Endothelial cell of umbilical vein (primary cell): ENCODE data around the gene AMFR. TPM values are rescaled to one million over a fixed set of nuclear protein-coding genes. Genes with fewer than 3 reads are reported as not detected.

Source experiments
- BruUV-seq: library from RNA; stranded (reverse); fragments of 400-500 nt; replicated peaks from 2 replicates; lab custom pipeline; 2021; lab: Mats Ljungman, UMichigan
- CTCF ChIA-PET: fragments of 300-600, 350-600 bp; sonication (Branson Sonifier 250); formaldehyde crosslinking; loops from one replicate; lab custom pipeline; 2021; ENCODE audit warnings: antibody characterized with exemption, inconsistent platforms; lab: Charles Lee
- POLR2A ChIA-PET: fragments of 300-600, 350-600 bp; sonication (Branson Sonifier 250); formaldehyde crosslinking; loops from one replicate; lab custom pipeline; 2021; ENCODE audit warnings: antibody characterized with exemption, inconsistent platforms; lab: Charles Lee
- DNase-seq: peaks from one replicate; pipeline ENCODE4 v3.0.0-alpha.2; 2011; ENCODE audit warnings: low read depth, low spot score
- FAIRE-seq: peaks from 2 replicates; lab custom pipeline; 2011; peaks lifted over from hg19 to GRCh38; lab: Jason Lieb, UNC
- H2AFZ ChIP-seq: 2 replicates; pipeline ENCODE4 v1.6.0; 2012; ENCODE audit warnings: low read depth, low read length, control low read depth, inconsistent platforms
- H3K27ac ChIP-seq: 2 replicates; pipeline ENCODE4 v1.5.1; 2011; ENCODE audit warnings: low read depth, mild to moderate bottlenecking, control low read depth, low read length, moderate library complexity; ENCODE audit not compliant: insufficient read depth
- H3K27me3 ChIP-seq, 2 experiments: 2 replicates each; pipeline versions ENCODE4 v1.6.0 to v1.6.1; 2011; ENCODE audit warnings: low read length in 2 of 2, mixed read lengths in 1 of 2; ENCODE audit not compliant: control insufficient read depth in 2 of 2, insufficient read depth in 2 of 2
- H3K36me3 ChIP-seq, 2 experiments: 2 replicates in 1 of 2; 3 replicates in 1 of 2; pipeline ENCODE4 v1.5.1; 2011; ENCODE audit warnings: low read length in 2 of 2, mild to moderate bottlenecking in 1 of 2, moderate library complexity in 1 of 2; ENCODE audit not compliant: control insufficient read depth in 2 of 2, insufficient read depth in 2 of 2; ENCODE audit errors: extremely low read depth in 1 of 2
- H3K4me1 ChIP-seq: 3 replicates; pipeline ENCODE4 v1.5.1; 2011; ENCODE audit warnings: mild to moderate bottlenecking, low read length; ENCODE audit not compliant: control insufficient read depth, insufficient read depth; ENCODE audit errors: extremely low read depth
- H3K4me2 ChIP-seq: 2 replicates; pipeline ENCODE4 v1.6.1; 2011; ENCODE audit warnings: low read length, control low read depth, mixed read lengths; ENCODE audit not compliant: insufficient read depth
- H3K4me3 ChIP-seq, 3 experiments: fragments of 200-600 bp in 1 of 3; sonication (generic), shearing (Covaris generic) in 1 of 3; replicated peaks in 1 of 3; 2 replicates each; pipeline ENCODE4 v1.5.1; 2011 to 2016; ENCODE audit warnings: control low read depth in 3 of 3, low read length in 3 of 3, mild to moderate bottlenecking in 2 of 3, inconsistent platforms in 1 of 3, low read depth in 1 of 3, moderate library complexity in 1 of 3; ENCODE audit not compliant: insufficient read depth in 1 of 3
- H3K79me2 ChIP-seq: 2 replicates; pipeline ENCODE4 v1.6.0; 2012; ENCODE audit warnings: low read length, inconsistent platforms; ENCODE audit not compliant: control insufficient read depth, insufficient read depth
- H3K9ac ChIP-seq: replicated peaks from 2 replicates; pipeline ENCODE3; 2011; ENCODE audit warnings: low read length, control low read depth; ENCODE audit not compliant: insufficient read depth; ENCODE audit errors: extremely low read depth
- H3K9me1 ChIP-seq: replicated peaks from 3 replicates; pipeline ENCODE4 v1.6.0; 2011; ENCODE audit warnings: mild to moderate bottlenecking, low read length; ENCODE audit not compliant: control insufficient read depth, insufficient read depth; ENCODE audit errors: extremely low read depth
- H3K9me3 ChIP-seq: replicated peaks from 2 replicates; pipeline ENCODE4 v1.5.1; 2012; ENCODE audit warnings: low read length, inconsistent platforms; ENCODE audit not compliant: control insufficient read depth, insufficient read depth
- H4K20me1 ChIP-seq: replicated peaks from 2 replicates; pipeline ENCODE3; 2011; ENCODE audit warnings: mild to moderate bottlenecking, low read length; ENCODE audit not compliant: control insufficient read depth, insufficient read depth; ENCODE audit errors: extremely low read depth
- CTCF ChIP-seq, 2 donors: IDR thresholded peaks; 1 replicate in 1 of 2; 2 replicates in 1 of 2; pipeline ENCODE4 v1.5.1; 2011; ENCODE audit warnings: low read length in 2 of 2, mild to moderate bottlenecking in 2 of 2, moderate library complexity in 2 of 2, control low read depth in 1 of 2, inconsistent platforms in 1 of 2, low read depth in 1 of 2; ENCODE audit not compliant: insufficient read depth in 1 of 2; ENCODE audit errors: extremely low read depth in 1 of 2
- EZH2 ChIP-seq: IDR thresholded peaks from 2 replicates; pipeline ENCODE4 v1.6.1; 2012; ENCODE audit warnings: borderline replicate concordance, low read depth, mild to moderate bottlenecking, moderate library complexity, low read length, inconsistent platforms; ENCODE audit not compliant: severe bottlenecking
- FOS ChIP-seq: IDR thresholded peaks from 2 replicates; pipeline ENCODE4 v1.6.1; 2011; ENCODE audit warnings: mild to moderate bottlenecking, low read length, moderate library complexity, borderline replicate concordance; ENCODE audit not compliant: insufficient read depth
- GATA2 ChIP-seq: IDR thresholded peaks from 2 replicates; pipeline ENCODE4 v1.7.0; 2011; ENCODE audit warnings: low read depth, mild to moderate bottlenecking, moderate library complexity, mixed read lengths, low read length; ENCODE audit not compliant: insufficient read length, insufficient read depth
- MAX ChIP-seq: IDR thresholded peaks from 2 replicates; pipeline ENCODE4 v1.6.1; 2011; ENCODE audit not compliant: insufficient read depth, insufficient read length
- MYC ChIP-seq: IDR thresholded peaks from one replicate; pipeline ENCODE4 v1.6.1; 2011; ENCODE audit warnings: mild to moderate bottlenecking, low read depth, low read length
- dilution Hi-C: fragments of 300-500 bp; cut with MboI; formaldehyde crosslinking; loops from one replicate; pipeline ENCODE4 v1.15.0; 2019; ENCODE audit warnings: low sequenced_read_pairs; ENCODE audit not compliant: extremely low pct_ligation_motif_present
- intact Hi-C: fragments of 100-400 bp; cut with micrococcal nuclease; formaldehyde crosslinking; loops from one replicate; pipeline ENCODE4 v1.10.0; 2022
- polyA plus RNA-seq, 4 experiments: library from polyadenylated mRNA; depleted of rRNA in 3 of 4; stranded (reverse) in 3 of 4; unstranded in 1 of 4; fragments of >200 nt; gene quantifications; 2 replicates each; pipeline versions ENCODE4 v1.2.1 to v1.2.3, GENCODE V29; 2011 to 2012; ENCODE audit warnings: missing spikeins in 1 of 4
- total RNA-seq: library from RNA; stranded (reverse); gene quantifications from 2 replicates; pipeline ENCODE4 v1.2.3, GENCODE V29; 2021

AMFR gene
- total and polyA plus RNA-seq, 2 donors (not counting 3 experiments of a cell fraction or from before 2014, with no cell fraction given): 66.5 to 71.7 TPM

GRCh38 chr16:56463153-56463552 is 37.8 kb upstream of the AMFR start:
- BruUV-seq: no TSS peak
- TF ChIP-seq MYC (no peak), MAX (no peak), EZH2 (no peak), GATA2 (no peak), FOS (no peak), CTCF (IDR thresholded peaks at IDR 0.05; ENCODE audit: extremely low read depth in 1 of 2, insufficient read depth in 1 of 2, low read depth in 1 of 2, low read length in 2 of 2) (no peak)
- no peaks in the 10 kb centered on the region for H3K9me1 ChIP-seq
- H3K27ac ChIP-seq: no peak overlapping the region
- no peak overlapping the region for H3K4me3 ChIP-seq
- ChIA-PET CTCF (no interaction called here), POLR2A (interaction anchor here (0.7 kb wide), 1 partner anchor 12 kb away, joined by 11 read pairs; the partner anchor contains the start of gene NUDT21)
- no peak overlapping the region for H3K4me2 ChIP-seq
- H4K20me1 ChIP-seq: no peaks in the 10 kb centered on the region
- no peaks in the 10 kb centered on the region for H3K4me1 ChIP-seq
- intact Hi-C loops (no loop called here), dilution Hi-C loops (no loop called here)
- H3K79me2 ChIP-seq: no peaks in the 10 kb centered on the region
- H3K9me3 ChIP-seq: no peaks in the 10 kb centered on the region
- no peak for FAIRE-seq
- H2AFZ ChIP-seq: no peak overlapping the region
- no peaks in the 10 kb centered on the region for H3K27me3 ChIP-seq
- no peak for DNase-seq
- no peak overlapping the region for H3K9ac ChIP-seq
- peaks cover 4 to 47% of the 10 kb centered on the region in 2 experiments for H3K36me3 ChIP-seq
